C4-2B (cell line): ENCODE measurements around the gene PDE2A.

Experiments used
- ZFX ChIP-seq: fragments of 450-650 bp; IDR thresholded peaks from 2 replicates; pipeline ENCODE4 v1.6.1; 2017
- TF ChIP-seq, protein P1 (sequence below): fragments of 450-650 bp; conservative IDR thresholded peaks from 2 replicates; pipeline ENCODE4 v1.5.1; 2017; ENCODE audit warnings: mild to moderate bottlenecking

DNA sequence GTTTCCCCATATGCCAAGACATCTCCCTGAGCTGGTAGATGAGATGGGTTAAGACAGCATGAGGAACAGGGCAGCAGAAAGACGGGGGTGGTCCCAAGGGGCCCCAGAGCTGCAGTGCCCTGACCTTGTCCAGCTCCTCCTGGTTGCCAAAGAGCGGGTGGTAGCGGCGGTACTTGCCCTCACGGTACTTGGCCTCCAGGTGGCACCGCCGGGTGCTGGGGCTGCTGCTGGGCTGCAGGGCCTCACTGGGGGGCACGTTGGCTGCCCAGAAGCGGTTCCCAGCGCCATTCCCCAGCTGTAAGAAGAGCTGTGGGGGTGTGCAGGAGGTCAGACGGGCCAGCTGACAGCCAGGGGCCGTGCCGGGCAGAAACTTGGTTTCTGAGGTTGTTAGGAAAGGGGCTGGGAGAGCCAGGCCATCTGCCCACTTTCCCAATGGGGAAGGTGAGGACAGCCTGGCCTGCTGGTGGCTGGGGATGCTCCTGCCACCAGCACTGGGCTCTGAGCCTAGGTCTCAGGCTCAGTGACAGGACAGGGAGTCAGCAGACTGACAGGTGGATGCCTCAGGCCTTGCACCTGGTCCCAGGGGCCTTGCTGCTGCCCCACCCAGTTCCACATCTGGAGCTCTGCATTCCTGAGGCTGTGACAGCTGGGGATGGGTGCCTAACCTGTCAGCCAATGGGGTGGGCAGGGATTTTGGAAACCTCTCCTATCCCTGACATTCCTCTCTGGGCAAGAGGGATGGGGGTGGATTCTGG lies 30.0 kb upstream of the PDE2A start:
- TF ChIP-seq, protein P1, sequence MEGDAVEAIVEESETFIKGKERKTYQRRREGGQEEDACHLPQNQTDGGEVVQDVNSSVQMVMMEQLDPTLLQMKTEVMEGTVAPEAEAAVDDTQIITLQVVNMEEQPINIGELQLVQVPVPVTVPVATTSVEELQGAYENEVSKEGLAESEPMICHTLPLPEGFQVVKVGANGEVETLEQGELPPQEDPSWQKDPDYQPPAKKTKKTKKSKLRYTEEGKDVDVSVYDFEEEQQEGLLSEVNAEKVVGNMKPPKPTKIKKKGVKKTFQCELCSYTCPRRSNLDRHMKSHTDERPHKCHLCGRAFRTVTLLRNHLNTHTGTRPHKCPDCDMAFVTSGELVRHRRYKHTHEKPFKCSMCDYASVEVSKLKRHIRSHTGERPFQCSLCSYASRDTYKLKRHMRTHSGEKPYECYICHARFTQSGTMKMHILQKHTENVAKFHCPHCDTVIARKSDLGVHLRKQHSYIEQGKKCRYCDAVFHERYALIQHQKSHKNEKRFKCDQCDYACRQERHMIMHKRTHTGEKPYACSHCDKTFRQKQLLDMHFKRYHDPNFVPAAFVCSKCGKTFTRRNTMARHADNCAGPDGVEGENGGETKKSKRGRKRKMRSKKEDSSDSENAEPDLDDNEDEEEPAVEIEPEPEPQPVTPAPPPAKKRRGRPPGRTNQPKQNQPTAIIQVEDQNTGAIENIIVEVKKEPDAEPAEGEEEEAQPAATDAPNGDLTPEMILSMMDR, result no peak
- no peak for TF ChIP-seq ZFX
